Motor neuron (in vitro differentiated cells): ENCODE measurements around the gene STXBP5. TPM values are rescaled to one million over a fixed set of nuclear protein-coding genes. Genes with fewer than 3 reads are reported as not detected.

Source experiments
- ATAC-seq, 8 experiments: fragments of 200-7000 bp; cut with Tn5 transposase; replicated peaks in 6 of 8; 2 replicates each; pipeline ENCODE4 v1.8.0; 2021; ENCODE audit warnings: mild to moderate bottlenecking in 8 of 8, moderate library complexity in 8 of 8
- H3K27ac ChIP-seq, 2 donors: fragments of 250-450 bp; sonication (Bioruptor Pico); 2 replicates each; pipeline ENCODE4 v1.9.0; 2021; ENCODE audit warnings: antibody characterized with exemption in 2 of 2, mild to moderate bottlenecking in 2 of 2, moderate library complexity in 1 of 2
- H3K4me1 ChIP-seq, 2 donors: fragments of 250-450 bp; sonication (Bioruptor Pico); replicated peaks in 1 of 2; 2 replicates each; pipeline ENCODE4 v1.6.1; 2021; ENCODE audit warnings: antibody characterized with exemption in 2 of 2, mild to moderate bottlenecking in 2 of 2, moderate library complexity in 1 of 2
- H3K4me3 ChIP-seq, 5 donors: fragments of 250-450 bp; sonication (Bioruptor Pico); 2 replicates each; pipeline ENCODE4 v1.9.0; 2021; ENCODE audit warnings: antibody characterized with exemption in 5 of 5, mild to moderate bottlenecking in 5 of 5, moderate library complexity in 4 of 5
- WGBS, 10 experiments: fragments of 450-650 bp; shearing (Covaris generic); methylation state at CpG; one replicate each; pipeline ENCODE4 v1.0.0; 2022; 5-methylcytosine and 5-hydroxymethylcytosine counted together
- in situ Hi-C, 9 experiments: fragments of 400-800 bp; cut with MboI; loops; one replicate each; pipeline ENCODE4 v1.15.0; 2021; ENCODE audit warnings: low sequenced_read_pairs in 9 of 9, low pct_unique_long_range_greater_than_20kb in 2 of 9; ENCODE audit not compliant: unreplicated experiment in 9 of 9
- total RNA-seq, 8 experiments: library from RNA; unstranded; fragments of 300-600 nt; gene quantifications; 2 replicates each; pipeline versions ENCODE4 v1.2.3 to v1.2.4, GENCODE V29; 2022

STXBP5 gene
- total RNA-seq, 8 experiments from 2014 or later, result 9.0 to 24.3 (median 14.1) TPM

DNA sequence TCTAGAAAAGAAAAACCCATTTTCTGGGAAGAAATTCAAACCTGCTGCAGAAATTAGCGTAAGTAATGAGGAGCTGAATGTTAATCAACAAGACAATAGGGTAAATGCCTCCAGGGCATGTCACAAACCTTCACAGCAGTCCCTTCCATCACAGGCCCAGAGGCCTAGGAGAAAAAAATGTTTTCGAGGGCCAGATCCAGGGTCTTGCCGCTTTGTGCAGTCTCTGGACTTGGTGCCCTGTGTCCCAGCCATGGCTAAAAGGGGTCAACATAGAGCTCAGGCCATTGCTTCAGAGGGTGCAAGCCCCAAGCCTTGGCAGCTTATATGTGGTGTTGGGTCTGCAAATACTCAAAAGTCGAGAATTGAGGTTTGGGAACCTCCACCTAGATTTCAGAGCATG lies 99.8 kb downstream of the STXBP5 start:
- H3K4me1 ChIP-seq, result no peaks in the 10 kb centered on the region
- 67 to 100% (median 100%) methylated on average over 1 to 4 of the region's 4 CpGs; no CpG with 5 or more reads in 3 of the 10 experiments for WGBS, 10 experiments
- in situ Hi-C loops, result no loop called here
- ATAC-seq, result no peak
- no peak overlapping the region for H3K27ac ChIP-seq
- no peak overlapping the region for H3K4me3 ChIP-seq

DNA sequence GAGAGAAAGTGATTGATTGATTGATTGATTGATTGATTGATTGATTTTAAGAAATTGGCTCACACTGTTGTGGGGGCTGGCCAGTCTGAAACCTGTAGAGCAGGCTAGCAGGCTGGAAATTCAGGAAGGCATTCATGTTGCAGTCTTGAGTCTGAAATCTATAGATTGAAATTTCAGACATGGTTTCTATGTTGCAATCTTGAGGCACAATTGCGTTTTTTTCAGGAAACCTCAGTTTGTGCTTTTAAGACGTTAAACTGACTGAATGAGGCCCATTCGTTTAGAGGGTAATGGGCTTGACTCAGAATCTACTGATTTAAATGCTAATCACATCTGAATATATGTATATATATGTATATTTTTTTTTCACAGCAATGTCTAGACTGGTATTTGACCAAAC lies 106.3 kb downstream of the STXBP5 start:
- Histone ChIP-seq H3K27ac (no peak overlapping the region), H3K4me1 (no peaks in the 10 kb centered on the region), H3K4me3 (no peak overlapping the region)
- WGBS, 10 experiments, result 46 to 100% (median 83%) methylated on average over 1 to 3 of the region's 3 CpGs; no CpG with 5 or more reads in 2 of the 10 experiments
- in situ Hi-C loops, result no loop called here
- peak in 1 of 8 experiments; percentile 24 for ATAC-seq

DNA sequence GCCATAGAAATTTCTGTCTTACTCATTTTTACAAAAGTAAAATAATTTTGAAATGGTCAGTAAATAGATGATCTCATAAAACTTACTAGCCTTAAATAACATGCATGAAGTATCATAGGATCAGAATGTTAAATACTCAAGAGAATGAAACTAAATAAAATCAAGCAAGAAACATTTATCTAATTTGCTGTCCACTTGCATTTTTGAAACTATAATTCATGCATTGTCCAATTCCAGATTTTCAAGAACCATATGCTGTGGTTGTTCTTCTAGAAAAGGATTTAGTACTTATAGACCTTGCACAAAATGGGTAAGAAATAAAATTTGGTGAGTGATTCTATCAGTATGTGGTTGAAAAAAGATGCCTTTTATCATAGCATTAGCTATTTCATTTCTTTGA lies 107.0 kb downstream of the STXBP5 start:
- H3K4me1 ChIP-seq, result no peaks in the 10 kb centered on the region
- no peak for ATAC-seq
- no peak overlapping the region for H3K4me3 ChIP-seq
- no peak overlapping the region for H3K27ac ChIP-seq
- in situ Hi-C loops, result no loop called here

DNA sequence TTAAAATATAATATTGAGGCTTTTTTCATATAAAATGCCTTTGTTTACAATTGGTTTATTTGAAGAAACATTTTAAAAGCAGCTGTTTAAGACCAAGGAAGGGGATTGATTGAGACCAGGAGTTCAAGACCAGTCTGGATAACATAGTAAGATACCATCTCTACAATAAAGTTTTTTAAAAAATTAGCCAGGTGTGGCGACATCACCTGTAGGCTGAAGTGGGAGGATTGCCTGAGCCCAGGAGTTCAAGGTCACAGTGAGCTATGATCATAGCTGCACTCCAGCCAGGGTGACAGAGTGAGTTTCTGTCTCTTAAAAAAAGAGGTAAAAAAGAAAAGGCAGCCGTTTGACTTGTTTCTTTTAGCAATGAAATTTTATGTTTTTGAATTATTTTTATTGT lies 117.0 kb downstream of the STXBP5 start:
- in situ Hi-C loops, result no loop called here
- Histone ChIP-seq H3K4me1 (peaks cover 0 to 8% of the 10 kb centered on the region in 2 donors), H3K27ac (no peak overlapping the region), H3K4me3 (no peak overlapping the region)
- WGBS, 10 experiments, result 25 to 100% (median 98%) methylated on average over 1 to 2 of the region's 2 CpGs
- ATAC-seq, result no peak

DNA sequence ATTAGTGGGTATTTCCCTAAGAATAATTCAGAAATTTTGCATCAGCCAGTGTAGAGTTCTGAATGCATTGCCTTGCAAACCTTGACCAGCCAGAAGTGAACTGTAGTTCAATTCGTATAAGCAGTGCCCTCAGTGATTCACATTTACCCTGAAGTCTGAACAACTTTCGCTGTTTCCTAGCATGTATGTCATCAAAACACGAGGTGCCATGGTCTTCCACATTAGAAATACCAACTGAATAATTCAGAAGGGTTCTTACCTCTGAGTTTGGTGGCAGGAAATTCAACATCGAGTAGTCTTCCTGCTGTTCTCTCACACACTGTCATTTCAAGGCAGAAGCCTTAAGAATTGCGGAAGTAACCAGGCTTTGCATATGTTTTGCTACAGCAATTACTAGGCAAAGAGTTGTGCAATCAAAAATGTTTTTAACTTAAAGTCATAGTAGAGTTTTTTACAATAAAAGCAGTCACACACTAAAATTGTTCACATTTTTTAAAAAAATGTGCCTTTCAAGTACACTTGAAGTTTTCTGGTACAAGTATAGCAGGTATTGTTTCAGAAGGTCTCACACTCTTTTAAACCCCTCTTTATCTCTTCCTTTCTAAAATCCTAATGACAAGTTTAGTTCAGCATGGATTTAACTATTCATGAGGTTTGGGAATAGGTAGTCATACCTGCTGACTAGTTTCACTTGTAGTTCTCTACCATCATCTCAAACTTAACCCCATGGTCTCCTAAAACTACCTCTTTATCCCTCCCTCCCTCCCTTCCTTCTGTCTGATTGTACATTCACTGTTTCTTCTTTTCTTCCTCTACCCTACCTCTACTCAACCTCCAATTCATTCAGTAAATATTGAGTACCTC lies 118.3 kb downstream of the STXBP5 start:
- no peak overlapping the region for H3K27ac ChIP-seq
- peak in 3 of 8 experiments; percentile 74 to 93 (median 76) for ATAC-seq
- 17 to 100% (median 65%) methylated on average over 1 to 5 of the region's 5 CpGs for WGBS, 10 experiments

DNA sequence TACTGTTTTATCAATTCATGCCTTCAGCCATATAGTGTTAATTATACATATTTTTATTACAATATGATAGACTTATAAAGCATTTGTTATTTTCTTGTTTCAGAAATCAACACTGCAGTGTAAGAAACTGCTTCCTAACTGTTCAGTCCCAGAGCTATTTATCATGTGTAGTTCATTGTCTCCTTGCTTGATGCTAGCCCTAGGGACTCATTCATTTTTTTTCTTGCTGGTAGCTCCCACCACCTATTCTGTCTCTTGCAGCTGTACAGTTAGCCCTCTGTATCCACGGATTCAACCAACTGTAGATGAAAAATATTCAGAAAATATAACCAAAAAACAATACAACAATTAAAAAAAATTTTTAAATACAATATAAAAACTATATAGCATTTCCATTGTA lies 121.3 kb downstream of the STXBP5 start:
- 50 to 83% (median 67%) methylated on average over 1 of the region's 1 CpG; no CpG with 5 or more reads in 1 of the 10 experiments for WGBS, 10 experiments
- Histone ChIP-seq H3K4me3 (no peak overlapping the region), H3K27ac (no peak overlapping the region), H3K4me1 (peaks cover 0 to 8% of the 10 kb centered on the region in 2 donors)
- ATAC-seq, result peak in 5 of 8 experiments; percentile 78 to 95 (median 93)
- in situ Hi-C loops, result no loop called here

More for the DNA sequence above, 118.3 kb downstream of the STXBP5 start:
- H3K4me1 ChIP-seq, result peaks cover 0 to 8% of the 10 kb centered on the region in 2 donors
- in situ Hi-C loops, result no loop called here
- H3K4me3 ChIP-seq, result no peak overlapping the region

DNA sequence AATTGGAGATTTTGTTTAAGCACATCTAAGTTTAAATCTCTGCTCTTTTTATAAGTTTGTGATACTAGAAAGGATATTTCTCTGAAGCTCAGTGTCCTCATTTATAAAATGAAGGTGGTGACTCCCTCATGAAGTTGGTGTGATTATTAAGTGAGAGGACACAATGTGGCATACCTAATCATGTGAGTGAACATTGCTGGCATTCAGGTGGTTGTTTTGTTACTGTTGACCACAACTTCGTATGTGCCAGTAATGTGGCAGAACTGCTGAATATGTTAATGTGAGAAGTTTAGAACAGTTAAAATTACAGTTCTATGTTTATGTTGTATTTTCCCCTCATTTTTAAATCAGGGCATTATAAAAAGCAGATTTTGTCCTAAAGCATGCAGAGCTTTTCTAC lies 127.2 kb downstream of the STXBP5 start:
- no peak overlapping the region for H3K4me3 ChIP-seq
- in situ Hi-C loops, result no loop called here
- 50 to 100% (median 100%) methylated on average over 1 of the region's 1 CpG; no CpG with 5 or more reads in 3 of the 10 experiments for whole genome bisulfite sequencing, 10 experiments
- ATAC-seq, result no peak
- no peaks in the 10 kb centered on the region for H3K4me1 ChIP-seq
- no peak overlapping the region for H3K27ac ChIP-seq

DNA sequence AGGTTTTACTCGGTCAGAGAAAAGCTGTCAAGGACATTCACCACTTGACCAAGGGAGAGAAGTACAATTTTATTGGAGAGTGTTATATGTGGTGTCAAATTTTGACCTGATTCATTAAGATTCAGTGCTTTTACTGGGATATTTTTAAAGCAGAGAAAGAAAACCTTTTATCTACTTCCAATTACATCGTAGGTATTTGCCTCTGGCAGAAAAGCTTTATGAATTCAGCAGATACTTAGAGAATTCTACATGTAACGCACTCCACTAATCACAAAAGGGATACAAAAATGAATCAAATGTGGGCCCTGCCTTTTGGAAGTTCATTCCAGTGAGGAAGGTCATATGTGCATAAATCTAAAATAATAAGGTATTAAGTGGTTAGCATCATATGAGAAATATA lies 133.7 kb downstream of the STXBP5 start:
- Histone ChIP-seq H3K4me1 (no peaks in the 10 kb centered on the region), H3K4me3 (no peak overlapping the region), H3K27ac (no peak overlapping the region)
- ATAC-seq, result no peak
- 40 to 95% (median 78%) methylated on average over 1 to 3 of the region's 3 CpGs for WGBS, 10 experiments
- in situ Hi-C loops, result no loop called here

DNA sequence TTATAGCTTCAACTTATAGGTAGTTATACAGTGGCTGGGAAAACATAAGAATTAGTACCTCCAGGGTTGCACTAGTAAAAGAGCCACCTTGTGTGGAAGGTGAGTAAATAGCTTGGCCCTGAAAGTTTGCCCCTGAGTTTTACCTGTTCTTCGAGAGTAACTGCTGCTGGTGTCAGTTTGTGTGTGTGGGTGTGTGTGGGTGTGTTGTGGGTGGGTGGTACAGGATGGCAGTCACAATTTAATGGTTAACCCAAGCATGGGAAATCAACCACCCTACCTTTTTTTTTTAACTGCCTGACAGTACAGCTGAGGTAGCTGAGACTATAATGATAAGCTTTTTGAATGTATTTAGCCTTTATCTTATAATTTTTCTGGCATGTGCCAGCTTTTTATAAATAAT lies 137.3 kb downstream of the STXBP5 start:
- no peak for ATAC-seq
- H3K27ac ChIP-seq, result no peak overlapping the region
- H3K4me3 ChIP-seq, result no peak overlapping the region
- in situ Hi-C loops, result no loop called here
- H3K4me1 ChIP-seq, result no peaks in the 10 kb centered on the region
- 83 to 100% (median 100%) methylated on average over 1 of the region's 1 CpG; no CpG with 5 or more reads in 3 of the 10 experiments for WGBS, 10 experiments

DNA sequence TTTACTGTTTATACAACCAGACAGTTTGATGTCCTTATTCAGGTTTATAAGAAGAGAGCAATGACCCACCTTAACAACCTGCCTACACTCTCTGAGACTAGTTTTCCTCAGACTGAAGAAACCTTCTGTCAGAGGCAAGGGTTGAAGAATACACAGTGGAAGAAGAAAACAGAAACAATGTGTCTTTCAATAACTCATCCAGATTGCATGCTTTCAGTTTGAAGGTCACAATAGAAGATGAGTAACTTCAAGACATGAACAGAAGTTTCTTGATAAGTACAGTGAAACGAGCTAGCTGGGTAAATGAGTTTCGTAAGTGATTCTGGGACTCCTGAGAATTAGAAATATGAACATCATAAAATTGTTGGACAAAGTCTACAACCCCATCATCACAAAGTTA lies 141.7 kb downstream of the STXBP5 start:
- H3K4me3 ChIP-seq, result no peak overlapping the region
- in situ Hi-C loops, result no loop called here
- no peak for ATAC-seq
- H3K27ac ChIP-seq, result no peak overlapping the region
- no peaks in the 10 kb centered on the region for H3K4me1 ChIP-seq
- WGBS, 10 experiments, result 80 to 100% (median 100%) methylated on average over 1 to 2 of the region's 2 CpGs; no CpG with 5 or more reads in 3 of the 10 experiments

DNA sequence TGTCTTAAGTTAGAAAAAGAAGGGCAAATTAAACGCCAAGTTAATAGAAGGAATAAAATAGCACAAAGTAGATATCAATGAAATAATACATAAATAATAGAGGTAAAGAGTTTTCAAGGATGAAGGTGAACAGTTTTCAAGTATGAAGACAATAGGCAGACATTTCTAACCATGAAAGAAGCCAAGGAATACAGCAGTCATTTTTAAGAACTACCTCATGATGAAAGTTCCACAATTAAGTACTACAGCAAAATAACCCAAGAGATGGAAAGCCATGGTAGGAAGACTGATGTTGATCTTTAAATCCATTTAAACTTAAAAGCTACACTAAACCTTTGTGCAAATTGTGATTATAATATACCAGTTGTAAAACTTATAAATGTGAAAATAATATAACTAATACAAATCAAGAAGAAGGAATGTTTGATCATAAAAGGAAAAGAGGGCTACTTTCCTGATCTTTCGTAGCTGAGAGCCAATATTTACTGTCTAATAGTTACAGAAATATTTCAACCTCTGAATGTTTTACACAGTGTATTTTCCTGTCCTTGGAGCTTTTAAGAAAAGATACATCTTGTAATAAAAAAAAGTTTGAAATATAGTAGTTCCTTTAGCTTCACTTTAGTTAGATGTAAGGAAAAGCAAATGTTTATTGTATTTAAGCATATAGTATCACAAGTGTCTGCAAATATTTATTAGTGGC lies 143.1 kb downstream of the STXBP5 start:
- H3K4me3 ChIP-seq, result no peak overlapping the region
- H3K27ac ChIP-seq, result no peak overlapping the region
- 74 to 100% (median 90%) methylated on average over 1 to 2 of the region's 2 CpGs for WGBS, 10 experiments
- no peaks in the 10 kb centered on the region for H3K4me1 ChIP-seq
- in situ Hi-C loops, result no loop called here
- ATAC-seq, result no peak

DNA sequence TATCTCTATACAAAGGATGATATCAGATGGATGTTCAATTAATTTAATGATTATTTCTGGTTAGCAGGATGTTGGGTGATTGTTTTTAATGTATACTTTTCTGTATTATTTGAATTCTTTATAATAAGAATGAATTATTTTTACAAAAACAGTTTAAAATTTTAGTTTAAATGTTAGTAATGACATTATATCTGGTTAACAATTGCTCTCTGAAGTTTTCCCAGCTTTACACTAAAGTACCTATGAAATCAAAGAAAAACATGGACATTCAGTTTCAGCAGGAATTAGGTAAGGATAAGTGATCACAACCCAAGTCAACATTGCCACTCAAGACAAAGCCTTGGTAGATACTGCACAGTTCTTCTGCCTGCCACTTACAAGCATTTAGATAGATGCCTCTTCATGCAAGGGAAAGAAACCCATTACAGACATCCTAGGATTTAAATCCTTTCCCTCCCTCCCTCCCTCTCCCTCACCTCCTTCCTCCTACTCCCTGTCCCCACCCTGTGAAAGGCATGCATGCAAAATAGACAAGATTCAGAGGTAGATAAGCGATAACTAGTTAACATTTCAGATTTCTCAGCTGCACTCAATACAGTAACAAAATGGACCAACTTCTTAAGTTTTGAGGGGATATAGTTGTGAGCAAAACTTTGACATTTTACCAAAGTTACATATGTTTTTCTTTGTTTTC lies 143.8 kb downstream of the STXBP5 start:
- in situ Hi-C loops, result no loop called here
- WGBS, 10 experiments, result 0 to 100% (median 55%) methylated on average over 1 of the region's 1 CpG; no CpG with 5 or more reads in 6 of the 10 experiments
- ATAC-seq, result peak in 3 of 8 experiments; percentile 37 to 85 (median 56)

More for the DNA sequence above, 143.8 kb downstream of the STXBP5 start:
- Histone ChIP-seq H3K4me1 (no peaks in the 10 kb centered on the region), H3K27ac (no peak overlapping the region), H3K4me3 (no peak overlapping the region)
